ENCODE data around the gene SCGB1D1.
A peak's percentile ranks its signal among the peaks of the same experiment; 100 is the strongest.
"Not testable (repeated sequence)": the region's sequence is repeated elsewhere in the genome, so short reads cannot be mapped to it uniquely, and the experiment has no call there.

Gene SCGB1D1

DNA sequence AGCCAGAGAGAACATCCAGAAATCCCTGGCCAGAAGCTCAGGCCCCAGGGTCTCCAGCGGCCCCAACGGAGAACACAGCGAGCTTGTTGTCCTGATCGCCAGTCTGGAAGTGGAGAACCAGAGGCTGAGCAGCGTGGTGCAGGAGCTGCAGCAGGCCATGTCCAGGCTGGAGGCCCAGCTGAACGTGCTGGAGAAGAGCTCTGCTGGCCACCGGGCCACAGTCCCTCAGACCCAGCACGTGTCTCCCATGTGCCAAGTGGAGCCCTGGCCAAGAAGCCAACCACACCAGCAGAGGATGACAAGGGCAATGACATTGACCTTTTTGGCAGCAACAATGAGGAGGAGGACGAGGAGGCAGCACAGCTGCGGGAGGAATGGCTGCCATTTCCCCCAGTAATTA lies 20.6 kb upstream of the SCGB1D1 start:
- no peak for DNase-seq

DNA sequence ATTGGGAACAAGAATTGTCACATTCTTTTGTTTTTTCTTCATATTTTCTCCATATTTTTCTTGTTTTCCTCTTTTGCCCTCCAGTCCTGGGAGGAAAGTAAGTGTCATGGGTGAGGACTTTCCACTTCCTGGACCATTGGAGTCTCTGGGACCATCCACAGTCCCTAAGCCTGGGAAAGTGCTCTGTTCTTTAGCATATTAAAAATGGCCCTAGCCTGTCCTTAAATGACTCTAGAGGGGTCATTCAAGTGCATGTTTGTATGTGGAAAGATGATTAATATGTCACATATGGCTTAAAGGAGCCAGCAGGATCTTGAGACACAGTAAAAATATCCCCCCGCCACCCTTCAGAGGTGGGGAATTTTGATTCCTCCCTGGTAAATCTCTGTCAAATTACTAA lies 20.1 kb upstream of the SCGB1D1 start:
- no peak for DNase-seq

DNA sequence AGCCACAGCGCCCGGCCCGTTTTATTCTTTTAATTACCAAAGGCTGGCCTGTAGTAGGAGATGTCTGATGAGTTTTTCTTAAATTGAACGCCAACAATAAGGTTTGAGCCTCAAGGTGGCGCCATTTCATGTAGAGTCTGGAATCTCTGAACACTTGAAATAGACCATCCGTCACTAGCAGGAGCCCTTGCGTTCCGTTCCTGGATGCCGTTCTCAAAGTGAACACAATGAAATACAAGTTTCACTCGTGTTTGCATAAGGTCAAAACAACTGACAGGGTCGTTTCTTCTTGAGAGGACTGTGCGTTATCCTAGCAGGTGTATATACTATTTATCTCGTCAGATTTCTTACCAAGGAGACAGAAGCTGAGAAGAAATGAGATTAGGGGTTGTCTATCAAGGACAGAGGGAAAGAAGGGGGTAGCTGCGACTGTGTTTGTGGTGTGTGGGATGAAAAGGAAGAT lies 18.7 kb upstream of the SCGB1D1 start:
- peak; percentile 55 for DNase-seq

DNA sequence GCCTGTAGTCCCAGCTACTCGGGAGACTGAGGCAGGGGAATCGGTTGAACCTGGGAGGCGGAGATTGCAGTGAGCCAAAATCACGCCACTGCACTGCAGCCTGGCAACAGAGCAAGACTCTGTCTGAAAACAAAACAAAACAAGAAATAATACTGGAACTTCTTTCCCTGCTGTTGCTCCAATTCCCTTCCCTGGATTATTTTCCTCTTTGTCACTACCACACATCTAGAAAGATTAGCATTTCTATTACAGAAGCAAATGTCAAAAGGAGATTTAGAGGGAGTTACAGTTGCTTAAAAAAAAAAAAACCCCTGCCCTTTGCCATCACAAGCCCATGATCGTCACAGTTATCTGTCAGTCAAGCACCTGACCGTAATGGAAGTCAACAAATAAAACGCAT lies 17.7 kb upstream of the SCGB1D1 start:
- no peak for DNase-seq

DNA sequence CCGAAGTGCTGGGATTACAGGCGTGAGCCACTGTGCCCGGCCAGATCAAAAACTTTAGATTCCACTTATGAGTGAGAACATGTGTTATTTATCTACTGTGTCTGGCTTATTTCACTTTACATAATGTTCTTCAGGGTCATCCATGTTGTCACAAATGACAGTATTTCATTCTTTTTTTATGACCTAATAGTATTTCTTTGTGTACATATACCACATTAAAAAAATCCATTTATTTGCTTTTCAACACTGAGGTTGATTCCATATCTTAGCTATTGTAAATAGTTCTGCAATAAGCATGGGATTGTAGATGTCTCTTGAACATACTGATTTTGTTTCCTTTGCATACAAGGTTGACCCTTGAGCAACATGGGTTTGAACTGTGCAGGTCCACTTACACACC lies 13.2 kb upstream of the SCGB1D1 start:
- DNase-seq: no peak

DNA sequence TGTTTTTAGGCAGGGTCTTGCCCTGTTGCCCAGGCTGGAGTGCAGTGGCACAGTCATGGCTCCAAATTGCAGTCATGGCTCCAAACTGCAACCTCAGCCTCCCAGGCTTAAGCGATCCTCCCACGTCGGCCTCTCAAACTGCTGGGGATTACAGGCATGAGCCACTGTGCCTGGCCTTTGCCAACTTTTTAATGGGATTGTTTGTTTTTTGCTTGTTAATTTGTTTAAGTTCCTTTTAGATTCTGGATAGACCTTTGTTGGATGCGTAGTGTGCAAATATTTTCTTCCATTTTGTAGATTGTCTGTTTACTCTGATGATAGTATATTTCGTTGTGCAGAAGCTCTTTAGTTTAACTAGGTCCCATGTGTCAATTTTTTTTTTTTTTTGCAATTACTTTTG lies 10.0 kb upstream of the SCGB1D1 start:
- no peak for DNase-seq

DNA sequence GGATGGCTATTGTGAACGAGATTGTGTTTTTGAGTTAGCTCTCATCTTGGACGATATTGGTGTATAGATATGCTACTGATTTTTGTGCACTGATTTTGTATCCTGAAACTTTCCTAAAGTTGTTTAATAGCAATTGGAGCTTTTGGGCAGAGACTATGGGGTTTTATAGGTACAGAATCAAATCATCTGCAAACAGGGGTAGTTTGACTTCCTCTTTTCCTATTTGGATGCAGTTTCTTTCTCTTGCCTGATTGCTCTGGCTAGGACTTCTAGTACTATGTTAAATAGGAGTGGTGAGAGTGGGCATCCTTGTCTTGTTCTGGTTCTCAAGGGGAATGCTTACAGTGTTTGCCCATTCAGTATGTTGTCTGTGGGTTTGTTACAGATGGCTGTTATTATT lies 8.9 kb upstream of the SCGB1D1 start:
- no peak for DNase-seq

DNA sequence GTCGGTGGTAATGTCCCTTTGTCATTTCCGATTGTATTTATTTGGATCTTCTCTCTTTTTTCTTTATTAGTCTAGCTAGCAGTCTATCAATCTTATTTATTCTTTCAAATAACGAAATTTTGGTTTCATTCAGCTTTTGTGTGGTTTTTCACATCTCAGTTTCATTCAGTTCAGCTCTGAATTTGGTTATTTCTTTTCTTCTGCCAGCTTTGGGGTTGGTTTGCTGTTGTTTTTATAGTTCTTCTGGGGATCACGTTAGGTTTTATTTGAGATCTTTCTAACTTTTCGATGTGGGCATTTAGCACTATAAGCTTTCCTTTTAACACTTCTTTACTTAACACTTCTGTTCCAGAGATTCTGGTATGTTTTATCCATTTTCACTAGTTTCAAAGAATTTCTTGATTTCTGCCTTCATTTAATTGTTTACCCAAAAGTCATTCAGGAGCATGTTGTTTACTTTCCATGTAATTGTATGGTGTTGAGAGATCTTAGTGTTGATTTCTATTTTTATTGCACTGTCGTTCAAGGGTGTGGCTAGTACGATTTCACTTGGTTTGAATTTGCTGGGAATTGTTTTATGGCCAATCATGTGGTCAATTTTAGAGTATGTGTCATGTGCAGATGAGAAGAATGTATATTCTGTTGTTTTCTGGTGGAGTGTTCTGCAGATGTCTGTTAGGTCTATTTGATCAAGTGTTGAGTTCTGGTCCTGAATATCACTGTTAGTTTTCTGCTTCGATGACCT lies 7.7 kb upstream of the SCGB1D1 start:
- DNase-seq: no peak

DNA sequence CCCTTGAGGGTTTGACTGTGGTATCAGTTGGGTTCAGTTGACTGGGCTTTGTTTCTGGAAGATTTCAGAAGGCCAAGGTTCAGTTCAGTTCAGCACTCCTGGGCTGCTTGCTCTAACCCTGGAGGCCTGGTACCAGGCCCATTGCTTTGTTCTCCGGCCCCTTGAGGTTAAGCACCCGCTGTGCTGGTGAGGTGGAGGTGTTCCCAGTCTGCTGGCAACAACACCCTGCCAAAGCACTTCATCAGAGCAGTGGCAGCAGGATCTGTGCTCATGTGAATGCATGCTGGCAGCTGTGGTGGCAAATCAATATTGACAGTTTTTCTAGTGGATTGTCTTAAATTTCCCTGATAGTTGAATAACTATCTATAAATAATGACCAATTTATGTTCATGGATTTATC lies 3.8 kb upstream of the SCGB1D1 start:
- DNase-seq: no peak

DNA sequence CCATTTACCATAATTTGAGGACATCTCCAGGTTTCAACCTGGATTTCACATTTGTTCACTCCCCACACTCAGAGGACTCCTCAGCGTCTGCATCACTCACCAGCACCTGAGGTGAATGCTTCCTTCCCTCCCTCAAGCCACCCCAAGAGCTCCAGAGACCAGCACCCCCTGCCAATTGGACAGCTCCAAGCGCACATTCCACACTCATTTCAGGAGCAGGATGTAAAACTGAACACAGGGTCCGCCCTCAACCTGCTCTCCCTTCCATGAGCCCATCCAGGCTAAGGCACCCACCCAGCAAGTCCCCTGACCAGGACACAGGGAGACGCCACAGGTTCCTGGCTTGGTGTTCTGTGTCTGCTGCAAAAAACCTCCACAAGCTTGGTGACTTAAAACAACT lies 3.9 kb downstream of the SCGB1D1 start:
- DNase-seq: peak; percentile 2

DNA sequence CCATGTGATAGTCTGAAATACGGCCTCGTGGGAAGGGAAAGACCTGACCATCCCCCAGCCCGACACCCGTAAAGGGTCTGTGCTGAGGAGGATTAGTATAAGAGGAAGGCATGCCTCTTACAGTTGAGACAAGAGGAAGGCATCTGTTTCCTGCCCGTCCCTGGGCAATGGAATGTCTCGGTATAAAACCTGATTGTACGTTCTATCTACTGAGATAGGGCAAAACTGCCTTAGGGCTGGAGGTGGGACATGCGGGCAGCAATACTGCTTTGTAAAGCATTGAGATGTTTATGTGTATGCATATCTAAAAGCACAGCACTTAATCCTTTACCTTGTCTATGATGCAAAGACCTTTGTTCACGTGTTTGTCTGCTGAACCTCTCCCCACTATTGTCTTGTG lies 5.0 kb downstream of the SCGB1D1 start:
- DNase-seq: not testable (repeated sequence)

DNA sequence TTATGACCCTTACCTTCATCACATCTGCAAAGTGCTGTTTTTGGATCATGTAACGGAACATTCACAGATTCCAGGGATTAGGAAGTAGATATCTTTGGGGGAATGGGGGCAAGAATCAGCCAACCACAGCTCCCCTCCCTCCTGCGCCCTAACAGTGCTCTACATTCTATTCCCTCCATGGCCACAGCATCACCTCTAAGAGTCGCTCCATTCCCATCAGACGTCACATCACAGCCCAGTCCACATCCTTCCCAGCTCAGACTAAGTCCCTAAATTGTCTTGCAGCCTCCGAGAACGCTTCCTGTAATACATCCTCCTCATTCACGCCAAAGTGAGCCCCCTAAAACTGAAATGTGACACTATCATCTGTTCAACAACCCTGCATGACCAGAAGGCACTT lies 5.9 kb downstream of the SCGB1D1 start:
- no peak for DNase-seq

DNA sequence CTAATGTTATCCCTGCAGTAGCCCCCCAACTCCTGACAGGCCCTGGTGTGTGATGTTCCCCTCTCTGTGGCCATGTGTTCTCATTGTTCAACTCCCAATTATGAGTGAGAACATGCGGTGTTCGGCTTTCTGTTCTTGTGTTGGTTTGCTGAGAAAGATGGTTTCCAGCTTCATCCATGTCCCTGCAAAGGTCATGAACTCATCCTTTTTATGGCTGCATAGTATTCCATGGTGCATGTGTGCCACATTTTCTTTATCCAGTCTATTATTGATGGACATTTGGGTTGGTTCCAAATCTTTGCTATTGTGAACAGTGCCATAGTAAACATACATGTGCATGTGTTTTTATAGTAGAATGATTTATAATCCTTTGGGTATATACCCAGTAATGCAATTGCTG lies 7.4 kb downstream of the SCGB1D1 start:
- not testable (repeated sequence) for DNase-seq

DNA sequence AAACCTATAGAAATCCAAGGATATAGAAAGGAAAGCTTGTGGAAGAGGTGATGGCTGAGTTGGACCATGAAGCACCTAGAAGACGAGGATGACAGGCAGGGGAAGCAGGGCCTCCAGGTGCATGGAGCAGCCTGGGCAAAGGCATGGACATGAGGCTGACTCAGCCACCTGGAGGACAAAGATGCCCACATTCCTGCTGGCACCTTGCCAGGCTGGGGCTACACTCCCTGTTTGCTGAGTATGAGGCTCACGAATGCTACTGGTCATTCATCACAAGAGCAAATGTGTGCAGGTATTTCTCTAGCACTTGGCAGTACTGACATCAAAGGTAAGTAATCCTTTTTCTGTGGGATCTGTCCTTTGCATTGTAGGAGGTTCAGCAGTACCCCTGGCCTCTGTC lies 11.4 kb downstream of the SCGB1D1 start:
- DNase-seq: no peak

DNA sequence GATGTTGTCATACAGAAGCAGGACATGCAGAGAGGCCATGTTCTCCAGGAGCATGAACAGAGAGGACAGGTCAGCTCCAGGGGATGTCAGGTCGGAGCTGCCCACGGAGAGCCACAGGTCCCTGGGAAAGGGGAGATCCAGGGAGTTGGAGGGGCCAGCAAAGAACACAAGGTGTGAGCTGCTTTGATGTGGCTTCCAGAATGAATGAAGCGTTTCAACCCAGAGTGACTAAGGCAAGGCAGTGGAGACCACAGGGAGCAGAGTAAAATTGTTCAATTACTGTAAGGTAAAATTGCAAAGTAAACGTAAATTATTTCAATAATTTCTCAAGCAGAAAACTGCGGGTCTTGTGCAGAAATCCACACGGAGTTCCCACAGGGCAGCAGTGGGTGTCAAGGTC lies 12.9 kb downstream of the SCGB1D1 start:
- no peak for DNase-seq

DNA sequence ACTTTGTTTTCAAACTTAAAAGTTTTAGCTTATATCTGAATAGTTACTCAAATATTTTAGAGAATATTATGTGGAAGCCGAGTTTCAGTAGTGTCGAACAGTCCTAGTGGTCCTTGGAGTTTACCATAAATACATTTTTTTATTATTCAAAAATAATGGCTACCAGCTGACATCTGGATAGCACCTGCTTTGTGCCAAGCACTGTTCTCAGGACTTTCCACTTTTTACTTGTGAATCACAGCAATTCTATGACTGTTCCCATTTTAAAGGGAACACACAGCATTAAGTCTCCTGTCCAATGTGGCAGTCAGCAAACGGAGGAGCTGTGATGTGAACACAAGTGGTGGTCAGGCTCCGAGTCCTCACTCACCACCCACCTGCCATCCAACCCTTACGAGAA lies 14.4 kb downstream of the SCGB1D1 start:
- no peak for DNase-seq

DNA sequence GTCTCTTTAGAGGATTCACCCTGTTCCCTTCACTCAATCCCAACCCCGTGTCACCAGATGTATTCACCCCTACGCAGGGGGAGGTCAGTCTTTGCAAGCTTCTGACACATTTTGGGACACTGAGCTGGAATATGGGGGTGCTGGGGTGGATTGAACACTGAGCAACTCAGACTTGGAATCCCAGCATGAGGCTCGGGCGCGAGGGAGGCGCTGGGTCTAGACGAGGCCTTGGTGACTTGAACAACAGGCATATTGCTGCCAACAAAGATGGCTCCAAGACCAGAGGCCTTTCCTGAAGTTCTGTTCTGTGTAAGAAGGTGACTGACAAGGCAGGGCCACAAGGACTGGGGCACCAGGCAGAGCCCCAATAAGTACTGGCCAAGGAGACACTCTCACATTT lies 15.4 kb downstream of the SCGB1D1 start:
- DNase-seq: no peak

DNA sequence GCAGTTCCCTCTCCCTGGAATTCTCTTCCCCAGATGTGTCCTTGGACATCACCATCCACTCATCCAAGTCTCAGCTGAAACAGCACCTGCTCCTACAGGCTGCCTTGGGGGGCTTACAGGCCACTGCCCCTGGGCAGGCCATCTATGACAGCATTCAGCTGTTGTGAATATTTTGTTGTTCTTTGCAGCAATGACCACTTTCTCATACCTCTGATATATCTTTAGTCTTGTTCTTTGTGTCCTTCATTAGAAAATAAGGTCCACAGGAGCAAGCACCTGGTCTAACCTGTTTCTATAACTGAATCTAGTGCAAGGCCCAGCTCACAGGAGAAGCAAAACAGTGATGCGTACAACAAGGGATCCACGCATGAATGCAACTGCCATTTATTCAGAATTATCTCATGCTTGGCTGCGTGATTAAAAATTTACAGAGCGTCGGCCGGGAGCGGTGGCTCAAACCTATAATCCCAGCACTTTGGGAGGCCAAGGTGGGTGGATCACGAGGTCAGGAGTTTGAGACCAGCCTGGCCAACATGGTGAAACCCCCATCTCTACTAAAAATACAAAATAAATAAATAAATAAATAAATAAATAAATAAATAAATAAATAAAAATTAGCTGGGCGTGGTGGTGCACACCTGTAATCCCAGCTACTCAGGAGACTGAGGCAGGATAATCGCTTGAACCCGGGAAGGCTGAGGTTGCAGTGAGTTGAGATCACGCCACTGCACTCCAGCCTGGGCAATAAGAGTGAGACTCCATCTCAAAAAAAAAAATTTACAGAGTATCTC lies 16.5 kb downstream of the SCGB1D1 start:
- DNase-seq: not testable (repeated sequence)

DNA sequence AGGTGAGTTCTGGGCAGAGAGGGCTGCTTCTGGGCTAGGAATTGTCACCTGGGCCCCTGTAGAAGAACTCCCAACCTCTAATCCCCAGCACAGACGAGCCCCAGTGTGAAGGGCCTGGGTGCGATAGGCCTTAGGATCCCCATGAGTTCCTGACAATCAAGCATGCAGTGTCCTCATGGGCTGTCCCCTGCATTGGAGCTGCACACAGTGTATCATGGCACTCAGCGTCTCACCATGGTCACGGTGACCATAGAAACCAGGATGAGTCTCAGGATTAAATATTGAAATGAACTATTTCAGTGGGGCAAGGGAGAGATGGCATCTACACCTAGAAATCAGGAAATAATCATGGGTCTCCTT lies 18.7 kb downstream of the SCGB1D1 start:
- DNase-seq: no peak

DNA sequence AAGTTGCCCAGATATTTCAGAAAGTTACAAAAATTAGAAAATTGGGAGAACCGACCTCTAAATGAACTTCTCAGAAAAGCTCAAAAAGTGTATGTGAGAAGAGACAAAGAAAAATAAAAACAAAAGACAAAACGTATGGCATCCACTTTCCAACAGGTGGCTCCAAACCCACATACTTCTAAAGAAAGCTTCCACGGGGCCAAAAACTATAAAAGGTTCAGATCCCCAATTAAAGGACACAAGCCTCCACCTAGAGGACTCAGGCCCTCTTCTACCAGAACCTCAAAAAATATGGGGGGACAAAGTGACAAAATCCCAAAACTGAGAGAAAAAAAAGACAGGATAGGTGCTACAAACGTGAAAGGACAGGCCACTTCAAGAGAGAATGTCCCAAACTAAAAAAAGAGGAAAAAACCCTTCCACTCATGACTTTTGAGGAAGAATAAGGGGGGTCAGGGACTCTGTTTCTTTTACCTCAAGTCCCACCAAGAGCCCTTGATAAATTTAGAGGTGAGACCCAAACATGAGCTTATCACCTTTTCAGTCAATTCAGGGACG lies 27.3 kb downstream of the SCGB1D1 start:
- DNase-seq: no peak

DNA sequence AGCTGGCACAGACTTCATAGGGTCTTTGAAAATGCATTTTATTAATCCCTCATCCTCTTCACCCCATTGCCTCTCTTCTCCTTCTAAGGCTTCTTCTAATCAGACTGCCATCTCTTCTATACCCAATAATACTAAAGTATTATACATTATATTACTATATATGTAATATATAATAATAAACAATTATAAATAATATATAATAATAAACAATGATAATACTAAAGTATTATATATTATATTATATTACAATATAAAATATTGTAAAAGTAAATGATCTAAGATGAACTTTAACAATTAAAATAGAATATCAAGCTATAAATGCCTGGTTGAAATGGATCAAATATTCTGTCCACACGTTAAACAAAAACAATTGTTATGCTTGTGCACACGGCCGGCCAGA lies 31.5 kb downstream of the SCGB1D1 start:
- no peak for DNase-seq

DNA sequence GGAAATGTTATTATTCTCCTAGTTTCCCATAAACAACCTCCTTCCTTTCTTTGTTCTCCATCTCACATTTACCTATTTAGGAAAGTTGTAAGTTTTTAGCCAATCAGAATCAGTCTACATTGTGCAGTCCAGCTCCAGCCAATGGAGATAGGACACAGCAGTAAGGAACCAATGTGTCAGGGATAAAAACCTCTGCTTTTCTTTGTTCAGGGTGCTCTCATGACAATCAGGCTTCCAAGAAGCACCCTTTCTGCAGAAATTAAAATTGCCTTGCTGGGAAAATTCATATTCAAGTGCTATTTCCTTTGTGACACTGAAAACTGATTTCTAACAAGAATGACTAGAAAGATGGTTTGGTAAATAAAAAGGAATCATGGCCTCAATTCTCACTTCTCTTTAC lies 33.1 kb downstream of the SCGB1D1 start:
- DNase-seq: no peak

DNA sequence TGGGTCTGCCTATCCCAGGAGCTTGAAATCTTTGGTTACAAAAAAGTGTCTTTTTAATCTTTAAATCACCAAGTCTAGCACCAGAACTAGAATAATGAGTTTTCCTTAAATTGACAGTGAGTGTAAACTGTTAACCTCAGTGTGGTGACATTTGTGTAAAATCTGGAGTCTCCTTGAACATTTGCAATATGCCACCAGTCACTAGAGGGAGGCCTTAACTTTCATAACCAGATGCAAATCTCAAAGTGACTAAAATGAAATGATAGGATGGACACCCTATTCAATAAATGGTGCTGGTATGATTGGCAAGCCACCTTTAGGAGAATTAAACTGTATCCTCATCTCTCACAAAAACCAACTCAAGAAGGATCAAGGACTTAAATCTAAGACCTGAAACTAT lies 43.7 kb downstream of the SCGB1D1 start:
- no peak for DNase-seq

DNA sequence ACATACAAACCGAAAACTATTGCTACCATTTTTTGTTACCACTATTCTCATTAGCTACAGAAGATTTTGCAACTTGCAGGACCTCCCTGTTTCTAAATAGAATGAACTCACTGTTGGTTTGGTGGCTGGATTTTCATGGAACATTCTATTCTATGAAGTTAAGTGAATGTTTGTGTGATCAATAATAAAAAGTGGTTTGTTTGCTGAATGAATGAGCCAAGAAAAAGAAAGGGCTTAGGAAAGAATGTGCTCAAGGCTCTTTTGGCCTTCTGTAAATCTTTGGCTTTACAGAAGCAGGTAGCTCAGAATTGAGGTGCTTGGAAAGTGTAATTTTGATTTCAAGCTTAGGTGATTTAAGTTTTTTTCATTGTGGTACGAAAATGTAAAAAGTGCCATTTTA lies 46.2 kb downstream of the SCGB1D1 start:
- no peak for DNase-seq

Measured in fibroblast of skin of abdomen (primary cell).